Astrocyte (in vitro differentiated cells and primary cell): ENCODE results near the gene ZDHHC17. TPM values are rescaled to one million over a fixed set of nuclear protein-coding genes. Genes with fewer than 3 reads are reported as not detected.

Experiments used
- DNase-seq: peaks from one replicate; pipeline ENCODE4 v3.0.0-alpha.2; 2010; ENCODE audit warnings: low read depth
- FAIRE-seq: peaks from 2 replicates; lab custom pipeline; 2011; peaks lifted over from hg19 to GRCh38; lab: Jason Lieb, UNC
- H2AFZ ChIP-seq: 2 replicates; pipeline ENCODE4 v1.6.0; 2012; ENCODE audit warnings: low read depth, low read length, inconsistent platforms
- H3K27ac ChIP-seq: 2 replicates; pipeline ENCODE4 v1.5.1; 2011; ENCODE audit warnings: low read depth, low read length, inconsistent platforms
- H3K27me3 ChIP-seq: 2 replicates; pipeline ENCODE4 v1.6.0; 2011; ENCODE audit warnings: low read length, inconsistent platforms; ENCODE audit not compliant: insufficient read depth
- H3K36me3 ChIP-seq: 2 replicates; pipeline ENCODE4 v1.5.1; 2011; ENCODE audit warnings: low read length, inconsistent platforms; ENCODE audit not compliant: insufficient read depth
- H3K4me1 ChIP-seq: 2 replicates; pipeline ENCODE4 v1.5.1; 2011; ENCODE audit warnings: low read length, inconsistent platforms; ENCODE audit not compliant: insufficient read depth
- H3K4me2 ChIP-seq: 2 replicates; pipeline ENCODE4 v1.6.0; 2012; ENCODE audit warnings: low read length, inconsistent platforms
- H3K4me3 ChIP-seq: 2 replicates; pipeline ENCODE4 v1.5.1; 2011; ENCODE audit warnings: low read depth, mild to moderate bottlenecking, low read length, inconsistent platforms; ENCODE audit not compliant: insufficient read depth
- H3K79me2 ChIP-seq: 2 replicates; pipeline ENCODE4 v1.6.0; 2012; ENCODE audit warnings: mild to moderate bottlenecking, low read length, inconsistent platforms; ENCODE audit not compliant: insufficient read depth
- H3K9ac ChIP-seq: 2 replicates; pipeline ENCODE4 v1.6.0; 2012; ENCODE audit warnings: mild to moderate bottlenecking, low read length, inconsistent platforms
- H3K9me3 ChIP-seq: 2 replicates; pipeline ENCODE4 v1.5.1; 2012; ENCODE audit warnings: low read depth, mild to moderate bottlenecking, low read length, inconsistent platforms; ENCODE audit not compliant: insufficient read depth
- H4K20me1 ChIP-seq: 2 replicates; pipeline ENCODE4 v1.6.0; 2012; ENCODE audit warnings: low read length, inconsistent platforms; ENCODE audit not compliant: insufficient read depth
- H3K27ac Mint-ChIP-seq: one replicate; pipeline ENCODE4 v1.8.0; 2021; ENCODE audit warnings: mild to moderate bottlenecking, mixed read lengths; ENCODE audit not compliant: unreplicated experiment
- H3K27me3 Mint-ChIP-seq: one replicate; pipeline ENCODE4 v1.8.0; 2021; ENCODE audit warnings: low read depth, mixed read lengths; ENCODE audit not compliant: unreplicated experiment
- H3K36me3 Mint-ChIP-seq: one replicate; pipeline ENCODE4 v1.8.0; 2021; ENCODE audit warnings: low read depth, mixed read lengths; ENCODE audit not compliant: unreplicated experiment
- H3K4me1 Mint-ChIP-seq: one replicate; pipeline ENCODE4 v1.8.0; 2021; ENCODE audit warnings: low read depth, mixed read lengths; ENCODE audit not compliant: unreplicated experiment
- H3K4me3 Mint-ChIP-seq: one replicate; pipeline ENCODE4 v1.8.0; 2021; ENCODE audit warnings: mild to moderate bottlenecking, moderate library complexity, mixed read lengths; ENCODE audit not compliant: unreplicated experiment
- H3K9me3 Mint-ChIP-seq: one replicate; pipeline ENCODE4 v1.8.0; 2021; ENCODE audit warnings: mild to moderate bottlenecking, mixed read lengths; ENCODE audit not compliant: unreplicated experiment
- EZH2 ChIP-seq: IDR thresholded peaks from 2 replicates; pipeline ENCODE4 v1.6.1; 2012; ENCODE audit warnings: mild to moderate bottlenecking, low read length, inconsistent platforms; ENCODE audit not compliant: insufficient read depth
- total RNA-seq: library from RNA; stranded (reverse); gene quantifications from 2 replicates; pipeline ENCODE4 v1.2.1, GENCODE V29; 2021
- TF ChIP-seq, protein P1 (sequence below): IDR thresholded peaks from 2 replicates; pipeline ENCODE4 v1.5.1; 2011; ENCODE audit warnings: low read depth, mild to moderate bottlenecking, inconsistent platforms, low read length, moderate library complexity; ENCODE audit not compliant: insufficient read depth

Gene ZDHHC17
- total RNA-seq, 1 donor from 2014 or later, result 77.5 TPM

DNA sequence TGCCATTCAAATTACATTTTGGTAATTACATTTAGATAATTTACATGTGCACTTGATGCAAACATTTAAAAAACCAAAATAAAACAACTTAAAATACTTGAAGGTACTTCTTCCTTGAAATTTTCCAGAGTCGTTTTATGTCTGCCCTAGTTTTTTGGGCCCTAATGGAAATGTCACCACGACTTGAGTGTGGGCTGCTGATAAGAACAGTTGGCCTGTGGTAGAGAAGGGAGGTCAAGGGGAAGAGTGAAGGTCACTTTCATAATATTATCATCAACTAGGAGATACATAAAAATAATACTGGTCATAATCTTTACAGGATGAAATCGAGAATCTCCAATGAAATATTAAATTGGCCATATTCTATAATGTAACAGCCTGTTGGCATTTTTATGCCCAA, 23.1 kb downstream of the ZDHHC17 start:
- Mint-ChIP-seq H3K36me3 (peaks cover 6% of the 10 kb centered on the region), H3K9me3 (no peaks in the 10 kb centered on the region), H3K4me1 (peaks cover 51% of the 10 kb centered on the region), H3K27ac (no peak overlapping the region), H3K4me3 (no peak overlapping the region), H3K27me3 (no peaks in the 10 kb centered on the region)
- Histone ChIP-seq H3K4me3 (no peak overlapping the region), H3K27ac (no peak overlapping the region), H3K9me3 (peaks cover 3% of the 10 kb centered on the region), H4K20me1 (peaks cover 12% of the 10 kb centered on the region), H2AFZ (no peak overlapping the region), H3K4me1 (peaks cover 8% of the 10 kb centered on the region), H3K79me2 (peaks cover 90% of the 10 kb centered on the region), H3K27me3 (no peaks in the 10 kb centered on the region), H3K36me3 (no peaks in the 10 kb centered on the region), H3K9ac (no peak overlapping the region), H3K4me2 (no peak overlapping the region)
- FAIRE-seq, result peak; percentile 9
- no peak for DNase-seq
- no peak for TF ChIP-seq EZH2
- TF ChIP-seq, protein P1, sequence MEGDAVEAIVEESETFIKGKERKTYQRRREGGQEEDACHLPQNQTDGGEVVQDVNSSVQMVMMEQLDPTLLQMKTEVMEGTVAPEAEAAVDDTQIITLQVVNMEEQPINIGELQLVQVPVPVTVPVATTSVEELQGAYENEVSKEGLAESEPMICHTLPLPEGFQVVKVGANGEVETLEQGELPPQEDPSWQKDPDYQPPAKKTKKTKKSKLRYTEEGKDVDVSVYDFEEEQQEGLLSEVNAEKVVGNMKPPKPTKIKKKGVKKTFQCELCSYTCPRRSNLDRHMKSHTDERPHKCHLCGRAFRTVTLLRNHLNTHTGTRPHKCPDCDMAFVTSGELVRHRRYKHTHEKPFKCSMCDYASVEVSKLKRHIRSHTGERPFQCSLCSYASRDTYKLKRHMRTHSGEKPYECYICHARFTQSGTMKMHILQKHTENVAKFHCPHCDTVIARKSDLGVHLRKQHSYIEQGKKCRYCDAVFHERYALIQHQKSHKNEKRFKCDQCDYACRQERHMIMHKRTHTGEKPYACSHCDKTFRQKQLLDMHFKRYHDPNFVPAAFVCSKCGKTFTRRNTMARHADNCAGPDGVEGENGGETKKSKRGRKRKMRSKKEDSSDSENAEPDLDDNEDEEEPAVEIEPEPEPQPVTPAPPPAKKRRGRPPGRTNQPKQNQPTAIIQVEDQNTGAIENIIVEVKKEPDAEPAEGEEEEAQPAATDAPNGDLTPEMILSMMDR, result no peak

GRCh38 chr12:76787689-76788088, 23.8 kb downstream of the ZDHHC17 start:
- Mint-ChIP-seq H3K9me3 (no peaks in the 10 kb centered on the region), H3K27me3 (no peaks in the 10 kb centered on the region), H3K27ac (no peak overlapping the region), H3K4me3 (no peak overlapping the region), H3K4me1 (peaks cover 46% of the 10 kb centered on the region), H3K36me3 (peaks cover 6% of the 10 kb centered on the region)
- FAIRE-seq (no peak), DNase-seq (no peak)
- H3K36me3 ChIP-seq, result no peaks in the 10 kb centered on the region
- peaks cover 8% of the 10 kb centered on the region for H3K4me1 ChIP-seq
- H3K9me3 ChIP-seq, result peaks cover 3% of the 10 kb centered on the region
- no peak overlapping the region for H3K4me2 ChIP-seq
- TF ChIP-seq EZH2, result no peak
- TF ChIP-seq, protein P1, result no peak
- H4K20me1 ChIP-seq, result peaks cover 19% of the 10 kb centered on the region
- peaks cover 89% of the 10 kb centered on the region for H3K79me2 ChIP-seq
- no peak overlapping the region for H2AFZ ChIP-seq
- no peak overlapping the region for H3K9ac ChIP-seq
- no peak overlapping the region for H3K27ac ChIP-seq
- H3K4me3 ChIP-seq, result no peak overlapping the region
- H3K27me3 ChIP-seq, result no peaks in the 10 kb centered on the region

DNA sequence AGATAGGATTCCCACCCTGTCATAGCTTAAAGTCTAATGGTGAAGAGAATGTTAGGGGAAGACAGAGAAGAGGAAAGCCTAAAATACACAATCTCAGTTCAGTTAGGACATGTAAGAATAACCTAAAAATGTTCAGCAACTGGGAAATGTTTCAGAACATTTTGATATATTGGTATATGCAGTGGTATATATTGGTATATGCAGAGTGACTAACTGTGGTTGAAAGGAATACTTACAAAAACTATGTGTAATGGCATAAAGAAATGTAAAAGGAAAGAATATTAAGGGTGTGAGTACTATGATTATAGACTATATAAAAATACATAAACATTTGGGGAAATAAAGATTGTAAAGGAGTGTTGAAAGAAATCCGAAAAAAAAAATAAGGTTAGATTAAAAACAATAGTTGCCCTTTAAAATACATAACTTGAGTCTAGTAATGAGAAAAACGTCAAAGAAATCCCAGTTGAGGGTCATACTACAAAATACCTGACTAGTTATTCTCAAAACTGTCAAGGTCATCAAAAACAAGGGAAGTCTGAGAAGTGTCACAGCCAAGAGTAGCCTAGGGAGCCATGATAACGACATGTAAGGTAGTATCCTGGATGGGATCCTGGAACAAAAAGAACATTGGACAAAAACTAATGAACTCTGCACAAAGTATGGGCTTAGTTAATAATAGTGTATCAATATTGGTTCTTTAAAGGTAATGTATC, 25.6 kb downstream of the ZDHHC17 start:
- Histone ChIP-seq H3K27me3 (no peaks in the 10 kb centered on the region), H3K27ac (no peak overlapping the region), H3K4me2 (no peak overlapping the region), H3K79me2 (peaks cover 88% of the 10 kb centered on the region), H3K9me3 (peaks cover 3% of the 10 kb centered on the region), H3K36me3 (no peaks in the 10 kb centered on the region), H3K4me1 (peaks cover 6% of the 10 kb centered on the region), H2AFZ (no peak overlapping the region), H4K20me1 (peaks cover 27% of the 10 kb centered on the region), H3K9ac (no peak overlapping the region), H3K4me3 (no peak overlapping the region)
- no peaks in the 10 kb centered on the region for H3K27me3 Mint-ChIP-seq
- DNase-seq (no peak), FAIRE-seq (no peak)
- H3K9me3 Mint-ChIP-seq, result no peaks in the 10 kb centered on the region
- H3K4me3 Mint-ChIP-seq, result no peak overlapping the region
- H3K4me1 Mint-ChIP-seq, result peaks cover 35% of the 10 kb centered on the region
- TF ChIP-seq, protein P1, result no peak
- TF ChIP-seq EZH2, result no peak
- H3K27ac Mint-ChIP-seq, result no peak overlapping the region
- H3K36me3 Mint-ChIP-seq, result peaks cover 6% of the 10 kb centered on the region
